Measurements from ENCODE around the gene SERGEF.

DNA sequence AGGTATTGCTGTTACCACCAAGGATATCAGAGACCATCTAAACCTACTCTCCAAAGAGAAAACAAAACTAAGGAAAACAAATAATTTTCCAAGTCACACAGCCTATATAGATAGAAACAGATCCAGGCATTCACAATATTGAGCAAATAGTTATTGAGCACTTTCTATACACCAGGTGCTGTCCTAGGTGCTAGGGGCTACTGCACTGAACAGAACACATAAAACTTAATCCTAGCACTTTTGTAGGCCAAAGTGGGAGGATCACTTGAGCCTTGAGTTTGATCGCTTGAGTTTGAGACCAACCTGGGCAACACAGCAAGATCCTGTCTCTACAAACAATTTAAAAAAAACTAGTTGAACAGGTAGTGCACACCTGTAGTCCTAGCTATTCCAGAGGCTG is 44.6 kb downstream of the SERGEF start:
- TF ChIP-seq, protein P1, sequence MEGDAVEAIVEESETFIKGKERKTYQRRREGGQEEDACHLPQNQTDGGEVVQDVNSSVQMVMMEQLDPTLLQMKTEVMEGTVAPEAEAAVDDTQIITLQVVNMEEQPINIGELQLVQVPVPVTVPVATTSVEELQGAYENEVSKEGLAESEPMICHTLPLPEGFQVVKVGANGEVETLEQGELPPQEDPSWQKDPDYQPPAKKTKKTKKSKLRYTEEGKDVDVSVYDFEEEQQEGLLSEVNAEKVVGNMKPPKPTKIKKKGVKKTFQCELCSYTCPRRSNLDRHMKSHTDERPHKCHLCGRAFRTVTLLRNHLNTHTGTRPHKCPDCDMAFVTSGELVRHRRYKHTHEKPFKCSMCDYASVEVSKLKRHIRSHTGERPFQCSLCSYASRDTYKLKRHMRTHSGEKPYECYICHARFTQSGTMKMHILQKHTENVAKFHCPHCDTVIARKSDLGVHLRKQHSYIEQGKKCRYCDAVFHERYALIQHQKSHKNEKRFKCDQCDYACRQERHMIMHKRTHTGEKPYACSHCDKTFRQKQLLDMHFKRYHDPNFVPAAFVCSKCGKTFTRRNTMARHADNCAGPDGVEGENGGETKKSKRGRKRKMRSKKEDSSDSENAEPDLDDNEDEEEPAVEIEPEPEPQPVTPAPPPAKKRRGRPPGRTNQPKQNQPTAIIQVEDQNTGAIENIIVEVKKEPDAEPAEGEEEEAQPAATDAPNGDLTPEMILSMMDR (IDR thresholded peaks at IDR 0.05) = no peak
- no peak for TF ChIP-seq POLR2A (IDR thresholded peaks at IDR 0.05)

Data from heart left ventricle (tissue), 13 donors.